SK-N-SH treated with all-trans-retinoic acid at 6 μM for 48 hours (cell line): ENCODE data around the gene TPRG1.

ENCODE experiments used
- ATAC-seq: fragments of 200-7000 bp; cut with Tn5 transposase; 3 replicates; pipeline ENCODE4 v1.9.1; 2020; ENCODE audit warnings: mild to moderate bottlenecking, moderate library complexity
- BACH2 ChIP-seq: fragments of 250-450 bp; sonication (Bioruptor Pico); IDR thresholded peaks from 2 replicates; pipeline ENCODE4 v1.9.0; 2021; ENCODE audit warnings: mild to moderate bottlenecking, borderline replicate concordance
- CREB5 ChIP-seq: fragments of 250-450 bp; sonication (Bioruptor Pico); IDR thresholded peaks from 2 replicates; pipeline ENCODE4 v1.5.1; 2020; ENCODE audit warnings: low read depth, mild to moderate bottlenecking, moderate library complexity
- CSDC2 ChIP-seq: fragments of 250-450 bp; sonication (Bioruptor Pico); IDR thresholded peaks from 2 replicates; pipeline ENCODE4 v1.5.0; 2020; ENCODE audit warnings: mild to moderate bottlenecking, moderate library complexity
- ESRRG ChIP-seq: fragments of 250-450 bp; sonication (Bioruptor Pico); IDR thresholded peaks from 2 replicates; pipeline ENCODE4 v1.6.1; 2021; ENCODE audit warnings: mild to moderate bottlenecking
- GLIS3 ChIP-seq: fragments of 250-450 bp; sonication (Bioruptor Pico); IDR thresholded peaks from 2 replicates; pipeline ENCODE4 v1.5.0; 2020; ENCODE audit warnings: mild to moderate bottlenecking, moderate library complexity
- ISL1 ChIP-seq: fragments of 250-450 bp; sonication (Bioruptor Pico); IDR thresholded peaks from 2 replicates; pipeline ENCODE4 v2.1.2; 2022; ENCODE audit warnings: mild to moderate bottlenecking, moderate library complexity
- OSR1 ChIP-seq: fragments of 250-450 bp; sonication (Bioruptor Pico); IDR thresholded peaks from 2 replicates; pipeline ENCODE4 v1.8.0; 2022; ENCODE audit warnings: moderate library complexity, mild to moderate bottlenecking, inconsistent platforms
- POU6F1 ChIP-seq: fragments of 250-450 bp; sonication (Bioruptor Pico); IDR thresholded peaks from 2 replicates; pipeline ENCODE4 v1.8.0; 2021; ENCODE audit warnings: low read depth, mild to moderate bottlenecking, moderate library complexity, borderline replicate concordance
- PPARA ChIP-seq: fragments of 250-450 bp; sonication (Bioruptor Pico); IDR thresholded peaks from 2 replicates; pipeline ENCODE4 v1.5.0; 2020; ENCODE audit warnings: mild to moderate bottlenecking, borderline replicate concordance
- RARB ChIP-seq: fragments of 250-450 bp; sonication (Bioruptor Pico); IDR thresholded peaks from 2 replicates; pipeline ENCODE4 v1.8.0; 2021; ENCODE audit warnings: mild to moderate bottlenecking, moderate library complexity
- SNAI2 ChIP-seq: fragments of 250-450 bp; sonication (Bioruptor Pico); IDR thresholded peaks from 2 replicates; pipeline ENCODE4 v1.5.0; 2020; ENCODE audit warnings: mild to moderate bottlenecking, moderate library complexity
- TCF4 ChIP-seq: fragments of 250-450 bp; sonication (Bioruptor Pico); IDR thresholded peaks from 2 replicates; pipeline ENCODE4 v1.8.0; 2021; ENCODE audit warnings: mild to moderate bottlenecking, moderate library complexity, borderline replicate concordance
- TSHZ2 ChIP-seq: fragments of 250-450 bp; sonication (Bioruptor Pico); IDR thresholded peaks from 2 replicates; pipeline ENCODE4 v1.5.0; 2020; ENCODE audit warnings: mild to moderate bottlenecking, moderate library complexity
- ZC3H10 ChIP-seq: fragments of 250-450 bp; sonication (Bioruptor Pico); IDR thresholded peaks from 2 replicates; pipeline ENCODE4 v1.5.1; 2021; ENCODE audit warnings: mild to moderate bottlenecking, moderate library complexity
- ZFP3 ChIP-seq: fragments of 250-450 bp; sonication (Bioruptor Pico); IDR thresholded peaks from 2 replicates; pipeline ENCODE4 v1.5.0; 2020; ENCODE audit warnings: mild to moderate bottlenecking, moderate library complexity
- ZNF565 ChIP-seq: fragments of 450-650 bp; formaldehyde crosslinking; conservative IDR thresholded peaks from 2 replicates; pipeline ENCODE4 v1.5.0; 2020; ENCODE audit warnings: low read depth, mild to moderate bottlenecking, moderate library complexity
- ZNF70 ChIP-seq: fragments of 450-650 bp; formaldehyde crosslinking; IDR thresholded peaks from 2 replicates; pipeline ENCODE4 v1.5.0; 2020; ENCODE audit warnings: mild to moderate bottlenecking, moderate library complexity
- ZNF8 ChIP-seq: fragments of 450-650 bp; formaldehyde crosslinking; IDR thresholded peaks from 2 replicates; pipeline ENCODE4 v1.5.0; 2020; ENCODE audit warnings: mild to moderate bottlenecking, moderate library complexity
- TF ChIP-seq, protein P1 (sequence below): fragments of 250-450 bp; sonication (Bioruptor Pico); IDR thresholded peaks from 2 replicates; pipeline ENCODE4 v1.8.0; 2020; ENCODE audit warnings: mild to moderate bottlenecking, moderate library complexity, borderline replicate concordance
- TF ChIP-seq, protein P2 (sequence below): fragments of 250-450 bp; sonication (Bioruptor Pico); IDR thresholded peaks from 2 replicates; pipeline ENCODE4 v1.5.1; 2021; ENCODE audit warnings: mild to moderate bottlenecking, moderate library complexity

Gene TPRG1

GRCh38 chr3:189171707-189172106, at the start of gene TPRG1:
Gene TPRG1, plus strand, starts transcription at chr3:189171971. Its CDS starts 35,414 bp downstream, at chr3:189207385.
- TF ChIP-seq CSDC2 (CRISPR knock-in tag) (no peak), ZNF70 (no peak), RARB (CRISPR knock-in tag) (no peak), ZC3H10 (CRISPR knock-in tag) (no peak), ESRRG (CRISPR knock-in tag) (no peak), ZNF8 (no peak), ISL1 (CRISPR knock-in tag) (no peak), OSR1 (CRISPR knock-in tag) (no peak), ZFP3 (CRISPR knock-in tag) (no peak), ZNF565 (CRISPR knock-in tag) (no peak), GLIS3 (CRISPR knock-in tag) (no peak), SNAI2 (CRISPR knock-in tag) (no peak), TSHZ2 (CRISPR knock-in tag) (no peak), TCF4 (no peak), POU6F1 (no peak), PPARA (CRISPR knock-in tag) (no peak), CREB5 (CRISPR knock-in tag) (no peak), BACH2 (no peak)
- TF ChIP-seq, protein P1, sequence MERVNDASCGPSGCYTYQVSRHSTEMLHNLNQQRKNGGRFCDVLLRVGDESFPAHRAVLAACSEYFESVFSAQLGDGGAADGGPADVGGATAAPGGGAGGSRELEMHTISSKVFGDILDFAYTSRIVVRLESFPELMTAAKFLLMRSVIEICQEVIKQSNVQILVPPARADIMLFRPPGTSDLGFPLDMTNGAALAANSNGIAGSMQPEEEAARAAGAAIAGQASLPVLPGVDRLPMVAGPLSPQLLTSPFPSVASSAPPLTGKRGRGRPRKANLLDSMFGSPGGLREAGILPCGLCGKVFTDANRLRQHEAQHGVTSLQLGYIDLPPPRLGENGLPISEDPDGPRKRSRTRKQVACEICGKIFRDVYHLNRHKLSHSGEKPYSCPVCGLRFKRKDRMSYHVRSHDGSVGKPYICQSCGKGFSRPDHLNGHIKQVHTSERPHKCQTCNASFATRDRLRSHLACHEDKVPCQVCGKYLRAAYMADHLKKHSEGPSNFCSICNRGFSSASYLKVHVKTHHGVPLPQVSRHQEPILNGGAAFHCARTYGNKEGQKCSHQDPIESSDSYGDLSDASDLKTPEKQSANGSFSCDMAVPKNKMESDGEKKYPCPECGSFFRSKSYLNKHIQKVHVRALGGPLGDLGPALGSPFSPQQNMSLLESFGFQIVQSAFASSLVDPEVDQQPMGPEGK (CRISPR knock-in tag): no peak
- TF ChIP-seq, protein P2, sequence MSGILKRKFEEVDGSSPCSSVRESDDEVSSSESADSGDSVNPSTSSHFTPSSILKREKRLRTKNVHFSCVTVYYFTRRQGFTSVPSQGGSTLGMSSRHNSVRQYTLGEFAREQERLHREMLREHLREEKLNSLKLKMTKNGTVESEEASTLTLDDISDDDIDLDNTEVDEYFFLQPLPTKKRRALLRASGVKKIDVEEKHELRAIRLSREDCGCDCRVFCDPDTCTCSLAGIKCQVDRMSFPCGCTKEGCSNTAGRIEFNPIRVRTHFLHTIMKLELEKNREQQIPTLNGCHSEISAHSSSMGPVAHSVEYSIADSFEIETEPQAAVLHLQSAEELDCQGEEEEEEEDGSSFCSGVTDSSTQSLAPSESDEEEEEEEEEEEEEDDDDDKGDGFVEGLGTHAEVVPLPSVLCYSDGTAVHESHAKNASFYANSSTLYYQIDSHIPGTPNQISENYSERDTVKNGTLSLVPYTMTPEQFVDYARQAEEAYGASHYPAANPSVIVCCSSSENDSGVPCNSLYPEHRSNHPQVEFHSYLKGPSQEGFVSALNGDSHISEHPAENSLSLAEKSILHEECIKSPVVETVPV (CRISPR knock-in tag): no peak
- ATAC-seq: no peak

DNA sequence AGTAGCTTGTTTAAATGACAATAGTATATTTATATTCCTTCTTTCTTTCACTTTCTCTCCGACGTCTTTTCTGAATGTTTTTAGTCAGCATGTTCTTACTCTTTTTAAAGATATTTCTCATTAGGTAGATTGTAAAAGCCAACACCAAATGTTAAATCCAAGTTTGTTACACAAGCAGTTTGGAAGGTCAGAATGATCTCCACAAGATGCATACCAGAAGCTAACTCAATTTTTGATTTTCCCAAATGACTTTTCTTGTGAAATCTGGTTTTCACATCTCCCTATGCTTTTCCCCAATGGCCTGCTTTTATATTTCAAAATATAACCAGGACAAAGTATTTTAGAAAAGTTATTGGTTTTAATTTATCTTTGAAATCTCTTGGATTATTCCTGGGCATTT, 49.7 kb upstream of the TPRG1 start:
- TF ChIP-seq RARB (CRISPR knock-in tag) (no peak), ZNF8 (no peak), OSR1 (CRISPR knock-in tag) (no peak), ISL1 (CRISPR knock-in tag) (no peak), ZNF70 (no peak), SNAI2 (CRISPR knock-in tag) (no peak), CREB5 (CRISPR knock-in tag) (no peak), BACH2 (no peak), ZC3H10 (CRISPR knock-in tag) (no peak), CSDC2 (CRISPR knock-in tag) (no peak), ZNF565 (CRISPR knock-in tag) (no peak)
- TF ChIP-seq, protein P2 (CRISPR knock-in tag): no peak
- no peak for ATAC-seq
